K562 (cell line): ENCODE data around the gene MAP2K6. TPM values are rescaled to one million over a fixed set of nuclear protein-coding genes. Genes with fewer than 3 reads are reported as not detected.

Experiments used
- BMI1 ChIP-seq: fragments of 150-350 bp; IDR thresholded peaks from 2 replicates; pipeline ENCODE4 v1.6.1; 2014; ENCODE audit warnings: low read length
- CREB5 ChIP-seq: fragments of 250-450 bp; sonication (Bioruptor Pico); IDR thresholded peaks from 2 replicates; pipeline ENCODE4 v1.5.0; 2020; ENCODE audit warnings: mild to moderate bottlenecking
- CSDE1 ChIP-seq, 2 experiments: fragments of 450-650 bp; IDR thresholded peaks; 2 replicates each; pipeline ENCODE4 v1.6.1; 2016; ENCODE audit warnings: mild to moderate bottlenecking in 1 of 2
- E2F3 ChIP-seq: fragments of 250-450 bp; sonication (Bioruptor Pico); IDR thresholded peaks from 2 replicates; pipeline ENCODE4 v1.4.0; 2020; ENCODE audit warnings: mild to moderate bottlenecking
- HDAC8 ChIP-seq: fragments of 450-650 bp; IDR thresholded peaks from 2 replicates; pipeline ENCODE4 v1.6.1; 2016; ENCODE audit warnings: mild to moderate bottlenecking, missing genetic modification characterization, moderate library complexity, missing compliant biosample characterization
- HSF4 ChIP-seq: fragments of 250-450 bp; sonication (Bioruptor Pico); IDR thresholded peaks from 2 replicates; pipeline ENCODE4 v2.1.2; 2022; ENCODE audit warnings: mild to moderate bottlenecking, moderate library complexity, borderline replicate concordance
- NR1H2 ChIP-seq: sonication (generic); formaldehyde crosslinking; IDR thresholded peaks from 2 replicates; pipeline ENCODE4 v1.4.0; 2020; ENCODE audit warnings: mild to moderate bottlenecking, missing genetic modification reagents
- RBM39 ChIP-seq: fragments of 200-400 bp; formaldehyde crosslinking; optimal IDR thresholded peaks from 2 replicates; pipeline ENCODE3; 2018; ENCODE audit warnings: low read depth, low read length
- SMAD1 ChIP-seq: fragments of 150-350 bp; IDR thresholded peaks from 2 replicates; pipeline ENCODE4 v1.6.1; 2014; ENCODE audit warnings: low read length, low read depth; ENCODE audit not compliant: partially characterized antibody
- SMAD4 ChIP-seq: fragments of 250-450 bp; sonication (Bioruptor Pico); conservative IDR thresholded peaks from 2 replicates; pipeline ENCODE4 v1.8.0; 2021; ENCODE audit warnings: inconsistent platforms, mild to moderate bottlenecking, moderate library complexity
- SUPT5H ChIP-seq: fragments of 450-650 bp; IDR thresholded peaks from 2 replicates; pipeline ENCODE4 v1.6.1; 2016
- ZNF174 ChIP-seq: fragments of 250-450 bp; sonication (Bioruptor Pico); IDR thresholded peaks from 2 replicates; pipeline ENCODE4 v1.4.0; 2020; ENCODE audit warnings: mild to moderate bottlenecking
- ZNF239 ChIP-seq: fragments of 250-450 bp; sonication (Bioruptor Pico); IDR thresholded peaks from 2 replicates; pipeline ENCODE4 v1.4.0; 2020; ENCODE audit warnings: mild to moderate bottlenecking
- polyA plus RNA-seq, 8 experiments: library from polyadenylated mRNA; depleted of rRNA in 4 of 8; stranded (reverse) in 5 of 8; unstranded in 3 of 8; fragments of >200 nt; fragmentation: Nextera tagmentation in 2 of 8; fragmentation: Illumina TruSeq in 1 of 8; extraction: Ambion mirVana in 2 of 8; extraction: Trizol in 1 of 8; gene quantifications; 2 replicates each; pipeline versions ENCODE4 v1.2.1 to v1.2.3, GENCODE V29; 2011 to 2014; ENCODE audit warnings: inconsistent platforms in 1 of 8, missing spikeins in 1 of 8
- total RNA-seq, 7 experiments: library from RNA; depleted of rRNA in 6 of 7; stranded (reverse); fragments of >200 nt in 6 of 7; fragmentation: Illumina TruSeq in 2 of 7; extraction: Trizol in 2 of 7; gene quantifications; 2 replicates each; pipeline versions ENCODE4 v1.2.1 to v1.2.3, GENCODE V29; 2011 to 2021; ENCODE audit warnings: low replicate concordance in 1 of 7
- TF ChIP-seq, protein P1 (sequence below): sonication (generic); formaldehyde crosslinking; IDR thresholded peaks from 2 replicates; pipeline ENCODE4 v1.8.0; 2023; ENCODE audit warnings: missing genetic modification reagents, mild to moderate bottlenecking, borderline replicate concordance
- TF ChIP-seq, protein P2 (sequence below): sonication (generic); formaldehyde crosslinking; IDR thresholded peaks from 2 replicates; pipeline ENCODE4 v1.4.0; 2020; ENCODE audit warnings: mild to moderate bottlenecking, missing genetic modification reagents

Gene MAP2K6
- total and polyA plus RNA-seq, 9 of the 15 experiments (the other 6 are each of a cell fraction or from before 2014, with no cell fraction given): 0.07 to 0.13 TPM; not detected in 7

DNA sequence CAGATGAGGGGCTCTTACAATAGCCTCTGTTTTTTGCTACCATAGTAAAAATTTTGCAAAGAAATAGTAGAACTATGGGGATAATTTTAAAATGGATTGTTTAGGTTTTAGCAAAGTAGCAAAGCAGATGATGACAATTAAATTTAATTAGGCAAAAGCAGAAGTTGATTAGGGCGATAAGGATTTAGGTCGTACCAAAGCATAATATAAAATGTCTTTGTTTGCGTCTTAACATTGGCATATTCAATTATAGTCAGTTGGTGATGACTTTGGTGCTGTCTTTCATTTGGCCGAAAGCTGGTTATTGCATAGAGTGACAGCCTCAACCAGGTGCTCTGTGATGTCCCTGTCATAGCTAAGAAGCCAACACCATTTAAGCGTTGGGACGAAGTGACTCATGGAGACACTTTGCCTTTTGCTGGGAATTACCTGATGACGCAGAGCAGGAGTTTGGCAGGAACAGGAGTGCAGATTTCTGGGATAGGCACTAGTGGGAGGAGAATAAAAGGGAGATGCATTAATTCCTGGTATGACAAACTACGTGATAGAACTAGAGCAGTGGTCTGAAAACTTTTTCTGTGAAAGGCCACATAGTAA, 38.3 kb downstream of the MAP2K6 start (continued):
- TF ChIP-seq, protein P1, sequence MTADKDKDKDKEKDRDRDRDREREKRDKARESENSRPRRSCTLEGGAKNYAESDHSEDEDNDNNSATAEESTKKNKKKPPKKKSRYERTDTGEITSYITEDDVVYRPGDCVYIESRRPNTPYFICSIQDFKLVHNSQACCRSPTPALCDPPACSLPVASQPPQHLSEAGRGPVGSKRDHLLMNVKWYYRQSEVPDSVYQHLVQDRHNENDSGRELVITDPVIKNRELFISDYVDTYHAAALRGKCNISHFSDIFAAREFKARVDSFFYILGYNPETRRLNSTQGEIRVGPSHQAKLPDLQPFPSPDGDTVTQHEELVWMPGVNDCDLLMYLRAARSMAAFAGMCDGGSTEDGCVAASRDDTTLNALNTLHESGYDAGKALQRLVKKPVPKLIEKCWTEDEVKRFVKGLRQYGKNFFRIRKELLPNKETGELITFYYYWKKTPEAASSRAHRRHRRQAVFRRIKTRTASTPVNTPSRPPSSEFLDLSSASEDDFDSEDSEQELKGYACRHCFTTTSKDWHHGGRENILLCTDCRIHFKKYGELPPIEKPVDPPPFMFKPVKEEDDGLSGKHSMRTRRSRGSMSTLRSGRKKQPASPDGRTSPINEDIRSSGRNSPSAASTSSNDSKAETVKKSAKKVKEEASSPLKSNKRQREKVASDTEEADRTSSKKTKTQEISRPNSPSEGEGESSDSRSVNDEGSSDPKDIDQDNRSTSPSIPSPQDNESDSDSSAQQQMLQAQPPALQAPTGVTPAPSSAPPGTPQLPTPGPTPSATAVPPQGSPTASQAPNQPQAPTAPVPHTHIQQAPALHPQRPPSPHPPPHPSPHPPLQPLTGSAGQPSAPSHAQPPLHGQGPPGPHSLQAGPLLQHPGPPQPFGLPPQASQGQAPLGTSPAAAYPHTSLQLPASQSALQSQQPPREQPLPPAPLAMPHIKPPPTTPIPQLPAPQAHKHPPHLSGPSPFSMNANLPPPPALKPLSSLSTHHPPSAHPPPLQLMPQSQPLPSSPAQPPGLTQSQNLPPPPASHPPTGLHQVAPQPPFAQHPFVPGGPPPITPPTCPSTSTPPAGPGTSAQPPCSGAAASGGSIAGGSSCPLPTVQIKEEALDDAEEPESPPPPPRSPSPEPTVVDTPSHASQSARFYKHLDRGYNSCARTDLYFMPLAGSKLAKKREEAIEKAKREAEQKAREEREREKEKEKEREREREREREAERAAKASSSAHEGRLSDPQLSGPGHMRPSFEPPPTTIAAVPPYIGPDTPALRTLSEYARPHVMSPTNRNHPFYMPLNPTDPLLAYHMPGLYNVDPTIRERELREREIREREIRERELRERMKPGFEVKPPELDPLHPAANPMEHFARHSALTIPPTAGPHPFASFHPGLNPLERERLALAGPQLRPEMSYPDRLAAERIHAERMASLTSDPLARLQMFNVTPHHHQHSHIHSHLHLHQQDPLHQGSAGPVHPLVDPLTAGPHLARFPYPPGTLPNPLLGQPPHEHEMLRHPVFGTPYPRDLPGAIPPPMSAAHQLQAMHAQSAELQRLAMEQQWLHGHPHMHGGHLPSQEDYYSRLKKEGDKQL: no peak
- TF ChIP-seq HSF4 (CRISPR knock-in tag) (no peak), ZNF174 (CRISPR knock-in tag) (no peak), BMI1 (no peak), NR1H2 (CRISPR knock-in tag) (no peak), HDAC8 (tag) (no peak), RBM39 (no peak), SMAD4 (CRISPR knock-in tag) (no peak), CREB5 (CRISPR knock-in tag) (no peak), SMAD1 (no peak), E2F3 (CRISPR knock-in tag) (no peak), CSDE1 (IDR thresholded peaks at IDR 0.05) (no peak), SUPT5H (no peak), ZNF239 (CRISPR knock-in tag) (no peak)
- TF ChIP-seq, protein P2, sequence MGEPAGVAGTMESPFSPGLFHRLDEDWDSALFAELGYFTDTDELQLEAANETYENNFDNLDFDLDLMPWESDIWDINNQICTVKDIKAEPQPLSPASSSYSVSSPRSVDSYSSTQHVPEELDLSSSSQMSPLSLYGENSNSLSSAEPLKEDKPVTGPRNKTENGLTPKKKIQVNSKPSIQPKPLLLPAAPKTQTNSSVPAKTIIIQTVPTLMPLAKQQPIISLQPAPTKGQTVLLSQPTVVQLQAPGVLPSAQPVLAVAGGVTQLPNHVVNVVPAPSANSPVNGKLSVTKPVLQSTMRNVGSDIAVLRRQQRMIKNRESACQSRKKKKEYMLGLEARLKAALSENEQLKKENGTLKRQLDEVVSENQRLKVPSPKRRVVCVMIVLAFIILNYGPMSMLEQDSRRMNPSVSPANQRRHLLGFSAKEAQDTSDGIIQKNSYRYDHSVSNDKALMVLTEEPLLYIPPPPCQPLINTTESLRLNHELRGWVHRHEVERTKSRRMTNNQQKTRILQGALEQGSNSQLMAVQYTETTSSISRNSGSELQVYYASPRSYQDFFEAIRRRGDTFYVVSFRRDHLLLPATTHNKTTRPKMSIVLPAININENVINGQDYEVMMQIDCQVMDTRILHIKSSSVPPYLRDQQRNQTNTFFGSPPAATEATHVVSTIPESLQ (CRISPR knock-in tag): no peak
- TF ChIP-seq, all 486 proteins: peak for 0
